Activated CD8-positive, alpha-beta memory T cell treated with anti-CD3 and anti-CD28 coated beads, Interleukin-2, amount 10 ng/mL, durations not matched to agents 7 days and 5 days (primary cell): ENCODE measurements around the gene KIAA1143. TPM values are rescaled to one million over a fixed set of nuclear protein-coding genes. Genes with fewer than 3 reads are reported as not detected.

ENCODE experiments used
- ATAC-seq: fragments of 150-1000 bp; cut with Tn5 transposase; one replicate; pipeline ENCODE4 v1.10.0; 2021; ENCODE audit warnings: moderate library complexity
- CTCF ChIA-PET: fragments of 350-600 bp; sonication (Branson Sonifier 250); formaldehyde crosslinking; loops from one replicate; lab custom pipeline; 2021; ENCODE audit warnings: antibody characterized with exemption; lab: Charles Lee
- DNase-seq: peaks from one replicate; pipeline ENCODE4 v3.0.0-alpha.2; 2020
- H3K27ac Mint-ChIP-seq: one replicate; pipeline ENCODE4 v1.8.0; 2021; ENCODE audit warnings: mild to moderate bottlenecking, mixed read lengths
- H3K27me3 Mint-ChIP-seq: one replicate; pipeline ENCODE4 v1.8.0; 2021; ENCODE audit warnings: mixed read lengths
- H3K36me3 Mint-ChIP-seq: one replicate; pipeline ENCODE4 v1.8.0; 2021; ENCODE audit warnings: mild to moderate bottlenecking, mixed read lengths
- H3K4me1 Mint-ChIP-seq: one replicate; pipeline ENCODE4 v1.8.0; 2021; ENCODE audit warnings: mixed read lengths
- H3K4me3 Mint-ChIP-seq: one replicate; pipeline ENCODE4 v1.8.0; 2021; ENCODE audit warnings: mild to moderate bottlenecking, moderate library complexity, mixed read lengths
- H3K9me3 Mint-ChIP-seq: one replicate; pipeline ENCODE4 v1.8.0; 2022; ENCODE audit warnings: low read depth, mixed read lengths
- total RNA-seq, 2 experiments: library from RNA; stranded (reverse); gene quantifications; one replicate each; pipeline ENCODE4 v1.2.3, GENCODE V29; 2021

The KIAA1143 gene
- total RNA-seq: 10 to 100 TPM; 22.3 to 32.8 TPM

DNA sequence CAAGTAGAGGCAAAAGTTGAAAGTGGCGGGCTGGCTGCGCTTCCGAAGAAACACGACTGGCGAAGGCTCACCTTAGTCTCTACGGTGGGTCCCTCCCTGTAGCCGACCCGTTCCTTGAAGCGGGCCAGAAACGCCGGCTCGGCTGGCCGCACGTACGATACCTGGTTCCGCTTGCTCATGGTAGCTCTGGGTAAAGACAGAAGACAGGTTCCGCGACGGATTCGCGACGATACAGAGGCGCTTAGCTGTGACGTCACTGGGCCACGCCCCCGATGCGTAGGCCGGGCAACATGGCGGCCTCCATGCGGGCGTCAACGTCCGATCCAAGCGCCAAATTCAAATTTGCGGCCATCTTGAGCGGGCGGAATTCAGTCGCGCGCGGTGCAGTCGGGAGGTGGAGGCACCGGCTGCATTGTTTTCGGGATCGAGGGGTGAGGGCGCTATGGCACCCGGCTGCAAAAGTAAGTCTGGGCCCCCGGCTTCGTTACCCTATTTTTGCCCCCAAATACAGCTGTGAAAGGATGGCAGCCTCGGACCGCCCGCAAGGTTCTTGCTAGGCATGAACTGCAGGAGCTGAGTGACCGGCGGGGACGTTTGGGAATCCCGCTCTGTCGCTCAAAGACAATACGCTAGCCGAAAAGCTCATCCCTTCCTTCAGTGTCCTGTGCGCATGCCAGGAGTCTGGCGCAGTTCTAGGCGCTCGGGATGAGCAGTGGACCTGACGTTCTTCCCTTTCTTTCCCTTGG is at the start of gene KIAA1143, which contains the start of gene KIF15:
Gene KIAA1143 (minus strand): TSS at position 196 of the 746 bp plus-strand sequence. CDS start 17 bp downstream, at position 179.
Gene KIF15 (plus strand): TSS at position 371 of the 746 bp plus-strand sequence. CDS start 72 bp downstream, at position 443.
- peaks cover 27% of the 10 kb centered on the region for H3K9me3 Mint-ChIP-seq
- H3K36me3 Mint-ChIP-seq: peaks cover 74% of the 10 kb centered on the region
- H3K4me3 Mint-ChIP-seq: peak within 1 kb of the TSS; percentile 89
- H3K4me1 Mint-ChIP-seq: peaks cover 28% of the 10 kb centered on the region
- DNase-seq (peak; percentile 98), ATAC-seq (peak; percentile 97)
- CTCF ChIA-PET: interaction anchor here (0.5 to 0.8 kb wide), 4 partner anchors 32 to 899 kb away, joined by 3 read pairs; partner anchors contain the start of gene ZNF501
- H3K27ac Mint-ChIP-seq: peak within 1 kb of the TSS; percentile 93
- H3K27me3 Mint-ChIP-seq: no peaks in the 10 kb centered on the region

DNA sequence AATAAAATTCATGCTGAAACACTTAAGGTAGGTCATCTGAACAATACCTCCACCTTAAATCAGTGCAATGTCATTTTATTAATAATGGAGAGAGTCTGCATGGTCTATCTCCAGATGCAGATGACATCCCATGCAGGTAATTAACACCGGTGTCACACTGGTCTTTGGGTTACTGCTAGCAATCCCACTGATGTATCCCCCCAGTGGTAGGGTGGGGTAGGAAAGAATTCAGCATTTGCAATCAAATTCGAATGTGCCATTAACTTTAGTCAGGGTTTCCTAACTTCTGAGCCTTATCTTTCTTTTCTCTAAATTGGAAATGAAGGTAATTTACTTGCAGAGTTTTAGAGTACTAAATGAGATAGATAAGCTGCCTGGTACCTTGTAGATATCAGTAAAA is 44.5 kb upstream of the KIAA1143 start:
- no peak overlapping the region for H3K27ac Mint-ChIP-seq
- H3K4me1 Mint-ChIP-seq: no peaks in the 10 kb centered on the region
- CTCF ChIA-PET: no interaction called here
- no peak for DNase-seq
- peaks cover 61% of the 10 kb centered on the region for H3K36me3 Mint-ChIP-seq
- no peak overlapping the region for H3K4me3 Mint-ChIP-seq
- no peak for ATAC-seq
- no peaks in the 10 kb centered on the region for H3K9me3 Mint-ChIP-seq
- no peaks in the 10 kb centered on the region for H3K27me3 Mint-ChIP-seq

DNA sequence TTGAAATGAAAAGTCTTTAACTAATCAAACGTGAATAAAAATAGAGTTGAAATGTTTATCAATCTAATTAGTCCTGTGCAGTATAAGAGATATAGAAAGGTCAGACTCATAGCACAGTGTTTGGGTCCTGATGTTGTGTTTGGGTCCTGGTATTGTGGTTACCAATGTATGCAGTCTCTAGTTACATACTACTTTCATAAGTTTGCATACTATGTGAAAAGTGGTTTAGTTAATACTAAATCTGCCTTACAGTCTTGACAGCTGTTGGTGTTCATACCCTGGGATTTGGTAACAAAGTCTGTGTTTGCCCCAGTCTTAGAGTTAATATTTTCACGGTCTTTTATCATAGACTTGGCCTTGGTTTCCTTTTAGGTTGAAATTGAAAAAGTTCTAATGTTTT is 41.9 kb upstream of the KIAA1143 start:
- ATAC-seq (no peak), DNase-seq (no peak)
- H3K27me3 Mint-ChIP-seq: no peaks in the 10 kb centered on the region
- peaks cover 68% of the 10 kb centered on the region for H3K36me3 Mint-ChIP-seq
- no peak overlapping the region for H3K27ac Mint-ChIP-seq
- no peaks in the 10 kb centered on the region for H3K9me3 Mint-ChIP-seq
- H3K4me3 Mint-ChIP-seq: no peak overlapping the region
- CTCF ChIA-PET: no interaction called here
- H3K4me1 Mint-ChIP-seq: no peaks in the 10 kb centered on the region

DNA sequence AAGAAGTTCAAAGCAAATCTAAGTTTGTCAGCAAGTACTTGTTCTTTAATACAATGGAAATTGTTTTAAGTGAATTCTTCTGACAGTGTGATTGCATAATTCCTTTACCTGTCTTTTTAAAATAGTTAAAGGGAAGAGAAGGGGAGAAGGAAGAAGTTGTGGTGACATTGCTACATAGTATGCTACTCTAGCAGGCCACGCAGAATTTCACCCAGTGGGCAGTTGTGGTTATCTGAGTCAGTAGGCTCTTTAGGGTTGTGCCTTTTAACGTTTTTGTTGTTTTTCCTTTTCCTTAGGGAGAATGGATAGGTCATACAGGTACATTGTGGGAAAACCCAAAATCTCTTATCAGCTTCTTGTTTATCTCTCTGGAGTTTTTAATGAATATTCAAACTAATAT is 40.6 kb upstream of the KIAA1143 start:
- CTCF ChIA-PET: no interaction called here
- Mint-ChIP-seq H3K36me3 (peaks cover 68% of the 10 kb centered on the region), H3K27ac (no peak overlapping the region), H3K9me3 (no peaks in the 10 kb centered on the region), H3K4me1 (no peaks in the 10 kb centered on the region), H3K4me3 (no peak overlapping the region), H3K27me3 (no peaks in the 10 kb centered on the region)
- no peak for ATAC-seq
- DNase-seq: no peak

DNA sequence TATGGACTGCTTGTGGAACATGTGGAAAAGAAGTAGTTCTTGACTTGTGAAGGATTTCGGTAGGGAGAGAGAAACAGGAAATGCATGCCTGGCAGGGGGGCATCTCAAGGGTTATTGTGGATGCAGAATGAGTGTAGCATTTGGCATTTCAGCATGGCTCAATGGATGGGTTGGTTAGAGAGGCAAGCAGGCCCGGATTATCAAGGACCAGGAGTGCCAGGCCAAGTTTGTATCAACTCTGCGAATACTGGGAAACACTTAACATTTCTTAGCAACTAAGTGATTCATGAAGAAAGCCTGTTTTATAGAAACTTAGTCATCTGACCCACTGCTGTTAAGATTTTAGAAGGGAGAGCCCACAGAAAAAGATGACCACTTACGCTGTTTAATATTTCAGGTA is 33.8 kb upstream of the KIAA1143 start:
- H3K36me3 Mint-ChIP-seq: peaks cover 69% of the 10 kb centered on the region
- H3K27ac Mint-ChIP-seq: no peak overlapping the region
- DNase-seq: no peak
- H3K4me1 Mint-ChIP-seq: no peaks in the 10 kb centered on the region
- no peaks in the 10 kb centered on the region for H3K9me3 Mint-ChIP-seq
- CTCF ChIA-PET: no interaction called here
- H3K4me3 Mint-ChIP-seq: no peak overlapping the region
- no peak for ATAC-seq
- H3K27me3 Mint-ChIP-seq: no peaks in the 10 kb centered on the region

DNA sequence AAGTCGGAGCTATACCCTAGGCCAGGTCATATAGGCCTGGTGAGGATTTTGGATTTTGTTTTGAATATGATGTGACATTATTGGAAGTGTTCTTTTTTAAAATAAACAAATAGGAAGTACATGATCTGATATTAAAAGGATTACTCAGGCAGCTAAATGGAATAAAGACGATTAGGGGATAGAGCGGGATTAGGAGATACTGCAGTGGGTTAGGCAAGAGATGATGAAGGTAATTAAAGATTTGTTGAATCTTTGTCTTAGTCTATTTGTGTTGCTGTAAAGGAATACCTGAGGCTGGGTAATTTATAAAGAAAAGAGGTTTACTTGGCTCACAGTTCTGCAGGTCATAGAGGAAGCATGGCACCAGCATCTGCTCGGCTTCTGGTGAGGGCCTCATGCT is 21.5 kb upstream of the KIAA1143 start:
- CTCF ChIA-PET: no interaction called here
- no peaks in the 10 kb centered on the region for H3K27me3 Mint-ChIP-seq
- H3K9me3 Mint-ChIP-seq: no peaks in the 10 kb centered on the region
- no peaks in the 10 kb centered on the region for H3K4me1 Mint-ChIP-seq
- DNase-seq (no peak), ATAC-seq (no peak)
- no peak overlapping the region for H3K27ac Mint-ChIP-seq
- H3K36me3 Mint-ChIP-seq: peaks cover 78% of the 10 kb centered on the region
- no peak overlapping the region for H3K4me3 Mint-ChIP-seq

DNA sequence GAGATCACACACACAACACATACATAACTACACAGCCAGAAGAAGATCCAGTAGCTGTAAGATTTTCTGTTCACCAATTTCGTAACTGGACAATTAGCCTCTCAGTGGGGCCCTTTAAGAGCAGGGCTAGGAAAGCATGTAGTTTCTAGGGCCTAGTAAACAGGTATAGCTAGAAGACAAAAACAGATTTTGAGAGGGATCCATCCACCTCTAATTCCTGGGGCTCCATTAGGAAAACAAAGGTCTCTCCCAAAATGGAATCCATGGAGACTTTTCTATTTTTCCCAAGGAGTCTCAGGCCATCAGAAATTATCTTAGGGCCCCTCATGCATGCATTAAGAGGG is 10.7 kb upstream of the KIAA1143 start:
- no peaks in the 10 kb centered on the region for H3K27me3 Mint-ChIP-seq
- CTCF ChIA-PET: no interaction called here
- peaks cover 93% of the 10 kb centered on the region for H3K36me3 Mint-ChIP-seq
- peaks cover 29% of the 10 kb centered on the region for H3K9me3 Mint-ChIP-seq
- no peak overlapping the region for H3K27ac Mint-ChIP-seq
- DNase-seq (no peak), ATAC-seq (no peak)
- H3K4me3 Mint-ChIP-seq: no peak overlapping the region
- H3K4me1 Mint-ChIP-seq: no peaks in the 10 kb centered on the region

DNA sequence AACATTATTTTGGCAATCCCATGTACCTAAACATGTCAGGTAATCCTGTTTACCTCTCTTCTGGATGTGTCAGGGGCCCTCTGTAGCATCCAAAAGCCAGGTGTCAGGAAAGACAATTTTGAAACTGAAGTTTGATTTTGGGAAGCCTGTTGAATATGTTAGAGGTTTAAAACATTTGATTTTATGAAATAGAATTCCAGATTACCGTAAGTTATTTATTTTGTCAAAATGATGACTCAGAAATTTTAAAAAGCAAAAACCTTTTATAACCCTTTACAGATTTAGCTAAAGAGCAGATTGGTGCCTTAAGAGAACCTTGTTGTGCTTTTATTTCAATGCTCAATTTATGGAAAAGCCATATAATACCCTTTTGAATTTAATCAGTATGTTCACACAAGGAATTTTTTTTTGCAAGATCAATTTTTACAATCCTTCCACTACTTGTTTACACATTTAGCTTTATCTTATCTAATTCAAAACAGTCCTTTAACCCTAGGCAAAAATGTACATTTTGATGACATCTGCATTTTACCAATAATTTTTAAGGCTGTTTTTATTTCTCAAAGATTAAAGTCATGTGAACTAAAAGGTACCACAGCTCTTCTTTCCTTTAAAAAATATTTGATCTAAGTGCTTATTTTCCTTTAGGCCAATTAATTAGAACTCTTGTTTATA is 10.1 kb upstream of the KIAA1143 start:
- H3K4me3 Mint-ChIP-seq: no peak overlapping the region
- no peak for DNase-seq
- ATAC-seq: no peak
- H3K4me1 Mint-ChIP-seq: no peaks in the 10 kb centered on the region
- peaks cover 91% of the 10 kb centered on the region for H3K36me3 Mint-ChIP-seq
- no peaks in the 10 kb centered on the region for H3K27me3 Mint-ChIP-seq
- no peak overlapping the region for H3K27ac Mint-ChIP-seq
- CTCF ChIA-PET: interaction anchor here (1.1 kb wide), 1 partner anchor 239 kb away, joined by 3 read pairs; no protein-coding TSS in a partner anchor
- H3K9me3 Mint-ChIP-seq: peaks cover 29% of the 10 kb centered on the region

DNA sequence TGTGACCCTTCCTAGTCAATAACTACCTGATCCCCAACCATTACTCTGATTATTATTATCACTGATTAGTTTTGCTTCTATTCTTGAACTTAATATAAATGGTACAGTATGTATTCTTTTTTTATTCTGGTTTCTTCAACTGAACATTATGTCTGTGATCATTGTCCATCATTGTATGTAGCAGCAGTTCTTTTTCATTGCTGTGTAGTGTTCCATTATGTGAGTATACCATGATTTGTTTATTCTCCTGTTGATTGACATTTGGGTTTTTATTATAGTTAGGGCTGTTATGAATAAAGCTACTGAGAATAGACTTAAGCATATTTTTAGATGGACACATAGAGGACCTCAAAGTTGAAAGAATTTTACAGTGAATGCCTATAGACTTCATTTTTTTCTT is 2.8 kb upstream of the KIAA1143 start:
- CTCF ChIA-PET: no interaction called here
- Mint-ChIP-seq H3K9me3 (peaks cover 14% of the 10 kb centered on the region), H3K36me3 (peaks cover 76% of the 10 kb centered on the region), H3K4me3 (no peak overlapping the region), H3K27ac (no peak overlapping the region), H3K27me3 (no peaks in the 10 kb centered on the region), H3K4me1 (peaks cover 26% of the 10 kb centered on the region)
- ATAC-seq: no peak
- no peak for DNase-seq

DNA sequence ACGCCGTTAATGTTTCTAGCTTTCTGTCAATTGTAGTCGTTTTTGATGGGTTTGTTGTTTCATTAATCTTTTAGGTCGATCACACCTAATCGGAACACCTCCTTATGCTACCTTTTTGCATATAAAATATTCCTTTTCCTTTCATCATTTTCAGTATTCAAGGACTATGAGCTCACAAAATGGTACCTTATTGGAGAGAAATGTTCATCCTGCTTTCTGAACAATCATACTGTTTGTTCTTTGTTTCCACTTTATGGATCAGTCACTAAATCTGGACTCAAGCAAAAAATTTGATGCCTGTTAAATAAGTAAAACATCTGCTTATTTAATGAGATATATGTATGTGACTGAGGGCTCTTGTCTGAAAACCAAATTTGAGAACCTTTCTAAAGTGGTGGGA is 1.3 kb upstream of the KIAA1143 start:
- CTCF ChIA-PET: interaction anchor here (0.8 to 1.1 kb wide), 2 partner anchors 48 to 214 kb away, joined by 3 read pairs; partner anchors contain the start of genes EXOSC7 and ZDHHC3
- H3K27ac Mint-ChIP-seq: peak overlapping the region; percentile 93

DNA sequence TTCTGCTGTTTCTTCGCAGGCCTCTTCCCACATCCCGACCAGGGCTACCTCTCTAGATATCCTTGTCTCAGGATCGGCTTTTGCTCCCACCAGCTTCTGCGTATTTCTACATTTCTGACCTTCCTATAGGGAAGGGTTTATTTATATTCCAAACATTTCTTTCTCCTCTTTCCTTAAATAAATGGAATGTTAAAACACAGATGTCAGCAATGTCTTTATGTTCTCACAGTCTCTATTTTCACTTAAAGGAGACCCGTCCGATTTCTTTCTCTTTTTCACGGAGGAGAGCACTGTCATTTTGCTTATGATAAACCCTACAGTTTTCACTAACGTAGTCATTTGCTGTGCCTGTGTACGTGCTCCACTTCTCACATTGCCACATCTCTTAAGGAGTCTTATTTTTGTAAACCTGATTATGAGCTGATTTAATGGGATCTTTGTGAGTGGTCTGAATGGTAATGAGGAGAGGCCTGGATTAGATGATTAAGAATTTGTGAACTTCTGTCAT is 805 bp upstream of the KIAA1143 start:
- CTCF ChIA-PET: interaction anchor here (0.8 to 1.1 kb wide), 2 partner anchors 48 to 214 kb away, joined by 3 read pairs; partner anchors contain the start of genes EXOSC7 and ZDHHC3
- peak overlapping the region; percentile 93 for H3K27ac Mint-ChIP-seq
- H3K36me3 Mint-ChIP-seq: peaks cover 75% of the 10 kb centered on the region

More for the DNA sequence above, 1.3 kb upstream of the KIAA1143 start:
- Mint-ChIP-seq H3K27me3 (no peaks in the 10 kb centered on the region), H3K9me3 (peaks cover 20% of the 10 kb centered on the region), H3K4me3 (peak overlapping the region; percentile 89), H3K4me1 (peaks cover 28% of the 10 kb centered on the region), H3K36me3 (peaks cover 75% of the 10 kb centered on the region)
- DNase-seq (no peak), ATAC-seq (no peak)

DNA sequence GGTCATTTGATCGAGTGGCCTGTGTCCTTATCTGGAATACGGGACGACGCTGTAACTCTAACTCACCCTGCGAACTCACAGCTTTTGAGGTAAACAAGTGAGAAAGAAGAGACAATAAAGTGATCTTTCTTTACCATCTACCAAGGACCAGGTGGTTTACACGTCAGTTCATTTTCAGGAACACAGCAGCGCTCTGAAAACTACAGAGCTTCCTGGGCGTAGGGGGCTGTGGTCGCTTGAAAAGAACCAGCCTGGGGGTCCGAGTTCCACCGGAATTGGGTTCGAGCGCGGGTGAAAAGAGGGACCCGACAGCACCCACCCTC is 357 bp downstream of the KIAA1143 start:
- H3K9me3 Mint-ChIP-seq: peaks cover 24% of the 10 kb centered on the region
- peak overlapping the region; percentile 93 for H3K27ac Mint-ChIP-seq
- peaks cover 74% of the 10 kb centered on the region for H3K36me3 Mint-ChIP-seq
- CTCF ChIA-PET: interaction anchor here (0.7 kb wide), 2 partner anchors 32 to 72 kb away, joined by 3 read pairs; partner anchors contain the start of gene ZNF501
- peak overlapping the region; percentile 89 for H3K4me3 Mint-ChIP-seq
- H3K4me1 Mint-ChIP-seq: peaks cover 24% of the 10 kb centered on the region
- DNase-seq: no peak
- ATAC-seq: peak; percentile 4
- no peaks in the 10 kb centered on the region for H3K27me3 Mint-ChIP-seq

More for the DNA sequence above, 805 bp upstream of the KIAA1143 start:
- Mint-ChIP-seq H3K27me3 (no peaks in the 10 kb centered on the region), H3K9me3 (peaks cover 24% of the 10 kb centered on the region), H3K4me1 (peaks cover 28% of the 10 kb centered on the region), H3K4me3 (peak overlapping the region; percentile 89)
- DNase-seq: no peak
- ATAC-seq: peak; percentile 14

DNA sequence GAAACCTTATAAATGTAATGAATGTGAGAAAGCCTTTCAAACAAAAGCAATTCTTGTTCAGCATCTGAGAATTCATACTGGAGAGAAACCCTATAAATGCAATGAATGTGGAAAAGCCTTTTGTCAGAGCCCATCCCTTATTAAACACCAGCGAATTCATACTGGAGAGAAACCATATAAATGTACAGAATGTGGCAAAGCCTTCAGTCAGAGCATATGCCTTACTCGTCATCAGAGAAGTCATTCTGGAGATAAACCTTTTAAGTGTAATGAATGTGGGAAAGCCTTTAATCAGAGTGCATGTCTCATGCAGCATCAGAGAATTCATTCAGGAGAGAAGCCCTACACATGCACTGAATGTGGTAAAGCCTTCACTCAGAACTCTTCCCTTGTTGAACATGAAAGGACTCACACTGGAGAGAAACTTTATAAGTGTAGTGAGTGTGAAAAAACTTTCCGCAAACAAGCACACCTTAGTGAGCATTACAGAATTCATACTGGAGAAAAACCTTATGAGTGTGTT is 26.7 kb downstream of the KIAA1143 start:
- no peak overlapping the region for H3K4me3 Mint-ChIP-seq
- no peak overlapping the region for H3K27ac Mint-ChIP-seq
- peaks cover 6% of the 10 kb centered on the region for H3K4me1 Mint-ChIP-seq
- peaks cover 55% of the 10 kb centered on the region for H3K9me3 Mint-ChIP-seq
- no peak for DNase-seq
- CTCF ChIA-PET: no interaction called here
- no peak for ATAC-seq
- H3K27me3 Mint-ChIP-seq: no peaks in the 10 kb centered on the region
- H3K36me3 Mint-ChIP-seq: peaks cover 52% of the 10 kb centered on the region
